ENCODE results near the gene PTGS1. TPM values are rescaled to one million over a fixed set of nuclear protein-coding genes. Genes with fewer than 3 reads are reported as not detected.

Gene PTGS1
- 267 and 340 TPM in 2 replicates for total RNA-seq

GRCh38 chr9:122370869-122371755 is at the start of gene PTGS1:
PTGS1 (plus strand) TSS chr9:122371024; CDS start chr9:122371085, 61 bp downstream.

Other genes starting within 250 kb of the PTGS1 start
- 31.6 and 55.1 TPM in 2 replicates for gene NDUFA8, start 211.2 kb upstream of the PTGS1 start, total RNA-seq
- not detected in 2 replicates for gene MORN5, start 211.1 kb upstream of the PTGS1 start, total RNA-seq
- gene LHX6, start 142.1 kb upstream of the PTGS1 start, total RNA-seq = 1.8 TPM in 1 of 2 replicates, not detected in the other
- 12.6 and 12.8 TPM in 2 replicates for gene RBM18, start 106.2 kb upstream of the PTGS1 start, total RNA-seq
- 16.7 and 21.1 TPM in 2 replicates for gene MRRF, start 106.1 kb upstream of the PTGS1 start, total RNA-seq
- gene OR1J1, start 106.9 kb downstream of the PTGS1 start, total RNA-seq = not detected in 2 replicates
- gene OR1J2, start 139.8 kb downstream of the PTGS1 start, total RNA-seq = not detected in 2 replicates
- gene OR1J4, start 148.1 kb downstream of the PTGS1 start, total RNA-seq = not detected in 2 replicates
- not detected in 2 replicates for gene OR1N1, start 156.3 kb downstream of the PTGS1 start, total RNA-seq
- not detected in 2 replicates for gene OR1N2, start 182.1 kb downstream of the PTGS1 start, total RNA-seq
- gene OR1L8, start 212.4 kb downstream of the PTGS1 start, total RNA-seq = not detected in 2 replicates
- not detected in 2 replicates for gene OR1Q1, start 243.7 kb downstream of the PTGS1 start, total RNA-seq

Measured in cardiac atrium fibroblast (primary cell).